B cell (primary cell): Measurements from ENCODE around the gene WNT1. TPM values are rescaled to one million over a fixed set of nuclear protein-coding genes. Genes with fewer than 3 reads are reported as not detected.
A peak's percentile ranks its signal among the peaks of the same experiment; 100 is the strongest.

Source experiments
- ATAC-seq: fragments of 200-7000 bp; cut with Tn5 transposase; one replicate; pipeline ENCODE4 v1.10.0; 2021; ENCODE audit warnings: low read depth, mild to moderate bottlenecking, moderate number of reproducible peaks, moderate library complexity
- CTCF ChIA-PET: fragments of 350-600 bp; sonication (Branson Sonifier 250); formaldehyde crosslinking; loops from one replicate; lab custom pipeline; 2021; ENCODE audit warnings: antibody characterized with exemption, inconsistent platforms; lab: Charles Lee
- POLR2A ChIA-PET: fragments of 350-600 bp; sonication (Branson Sonifier 250); formaldehyde crosslinking; loops from one replicate; lab custom pipeline; 2021; ENCODE audit warnings: antibody characterized with exemption; lab: Charles Lee
- DNase-seq: peaks from one replicate; pipeline ENCODE4 v3.0.0; 2013
- H2AFZ ChIP-seq: 2 replicates; pipeline ENCODE4 v1.6.1; 2012; ENCODE audit warnings: mild to moderate bottlenecking, low read depth, low read length; ENCODE audit not compliant: insufficient read depth, poor library complexity, severe bottlenecking
- H3K27ac ChIP-seq, 2 donors: 1 replicate in 1 of 2; 2 replicates in 1 of 2; pipeline ENCODE4 v1.5.1; 2012 to 2013; ENCODE audit warnings: low read length in 2 of 2, mild to moderate bottlenecking in 2 of 2, moderate library complexity in 1 of 2
- H3K27me3 ChIP-seq, 4 experiments: fragments of 200-600 bp in 1 of 4; sonication (generic) in 1 of 4; replicated peaks in 1 of 4; 1 replicate in 2 of 4; 2 replicates in 2 of 4; pipeline versions ENCODE4 v1.6.1 to v1.7.0; 2013 to 2016; ENCODE audit warnings: low read length in 3 of 4, mild to moderate bottlenecking in 2 of 4, mixed read lengths in 1 of 4, moderate library complexity in 1 of 4; ENCODE audit not compliant: insufficient read depth in 4 of 4, control insufficient read depth in 3 of 4; ENCODE audit errors: control extremely low read depth in 1 of 4
- H3K36me3 ChIP-seq, 2 experiments: replicated peaks in 1 of 2; 1 replicate in 1 of 2; 2 replicates in 1 of 2; pipeline versions ENCODE4 v1.6.1 to v1.7.1; 2013; ENCODE audit warnings: low read length in 1 of 2; ENCODE audit not compliant: insufficient read depth in 2 of 2, control insufficient read depth in 1 of 2; ENCODE audit errors: control extremely low read depth in 1 of 2, extremely low read depth in 1 of 2
- H3K4me1 ChIP-seq, 2 donors: fragments of 200-600 bp in 1 of 2; sonication (generic) in 1 of 2; 1 replicate in 1 of 2; 2 replicates in 1 of 2; pipeline versions ENCODE4 v1.5.1 to v1.6.1; 2013 to 2017; ENCODE audit warnings: low read length in 2 of 2; ENCODE audit not compliant: control insufficient read depth in 2 of 2, insufficient read depth in 2 of 2
- H3K4me2 ChIP-seq: replicated peaks from 2 replicates; pipeline ENCODE3; 2012; ENCODE audit warnings: mild to moderate bottlenecking, low read depth, low read length; ENCODE audit not compliant: poor library complexity, severe bottlenecking
- H3K4me3 ChIP-seq, 5 experiments: fragments of 200-600 bp in 1 of 5; sonication (generic) in 1 of 5; 1 replicate in 3 of 5; 2 replicates in 2 of 5; pipeline versions ENCODE4 v1.5.1 to v1.7.0; 2011 to 2016; ENCODE audit warnings: low read length in 4 of 5, mild to moderate bottlenecking in 4 of 5, low read depth in 2 of 5, control low read depth in 1 of 5, moderate library complexity in 1 of 5; ENCODE audit not compliant: insufficient read depth in 1 of 5; ENCODE audit errors: control extremely low read depth in 1 of 5, extremely low read depth in 1 of 5
- H3K79me2 ChIP-seq: fragments of 200-600 bp; sonication (generic); one replicate; pipeline ENCODE4 v1.6.0; 2016; ENCODE audit warnings: low read length; ENCODE audit not compliant: control insufficient read depth, insufficient read depth
- H3K9ac ChIP-seq: fragments of 200-600 bp; sonication (generic); 2 replicates; pipeline ENCODE4 v1.6.1; 2017; ENCODE audit warnings: mild to moderate bottlenecking, low read length, moderate library complexity
- H3K9me3 ChIP-seq, 3 donors: one replicate each; pipeline versions ENCODE4 v1.6.1 to v1.7.1; 2013; ENCODE audit warnings: low read length in 2 of 3; ENCODE audit not compliant: control insufficient read depth in 2 of 3, insufficient read depth in 1 of 3; ENCODE audit errors: control extremely low read depth in 1 of 3
- H4K20me1 ChIP-seq: 2 replicates; pipeline ENCODE4 v1.6.0; 2012; ENCODE audit warnings: mild to moderate bottlenecking, low read length; ENCODE audit not compliant: insufficient read depth, control insufficient read depth, poor library complexity, severe bottlenecking
- H3K27ac Mint-ChIP-seq: one replicate; pipeline ENCODE4 v1.8.0; 2021; ENCODE audit warnings: mixed read lengths
- H3K27me3 Mint-ChIP-seq: one replicate; pipeline ENCODE4 v1.8.0; 2021; ENCODE audit warnings: mixed read lengths
- H3K4me1 Mint-ChIP-seq: one replicate; pipeline ENCODE4 v1.8.0; 2021; ENCODE audit warnings: mixed read lengths
- H3K4me3 Mint-ChIP-seq: one replicate; pipeline ENCODE4 v1.8.0; 2021; ENCODE audit warnings: mixed read lengths
- H3K9me3 Mint-ChIP-seq: one replicate; pipeline ENCODE4 v1.8.0; 2022; ENCODE audit warnings: mixed read lengths; ENCODE audit not compliant: insufficient read depth
- EZH2 ChIP-seq: IDR thresholded peaks from 2 replicates; pipeline ENCODE4 v1.6.1; 2012; ENCODE audit warnings: borderline replicate concordance, low read depth, mild to moderate bottlenecking, moderate library complexity, low read length; ENCODE audit not compliant: insufficient read depth, poor library complexity, severe bottlenecking
- WGBS: methylation state at CpG from one replicate; pipeline ENCODE4 v1.1.5; 2013; ENCODE audit warnings: missing lambda C conversion rate; ENCODE audit not compliant: insufficient coverage; 5-methylcytosine and 5-hydroxymethylcytosine counted together
- intact Hi-C: fragments of 100-400 bp; cut with micrococcal nuclease; formaldehyde crosslinking; loops from one replicate; pipeline ENCODE4 v1.10.0; 2022
- polyA plus RNA-seq: library from polyadenylated mRNA; depleted of rRNA; stranded (reverse); fragments of >200 nt; gene quantifications from 2 replicates; pipeline ENCODE4 v1.2.3, GENCODE V29; 2012
- total RNA-seq, 2 donors: library from RNA; stranded (reverse); fragments of 120-200 nt in 1 of 2; gene quantifications; 1 replicate in 1 of 2; 2 replicates in 1 of 2; pipeline versions ENCODE4 v1.2.3 to v1.2.4, GENCODE V29; 2013 to 2022
- TF ChIP-seq, protein P1 (sequence below): fragments of 200-600 bp; IDR thresholded peaks from one replicate; pipeline ENCODE4 v1.8.0; 2022; ENCODE audit warnings: antibody characterized with exemption, mild to moderate bottlenecking

WNT1 gene
- total and polyA plus RNA-seq, 2 donors (not counting 1 experiment from before 2014, with no cell fraction given): 0.55 TPM; not detected in 1

DNA sequence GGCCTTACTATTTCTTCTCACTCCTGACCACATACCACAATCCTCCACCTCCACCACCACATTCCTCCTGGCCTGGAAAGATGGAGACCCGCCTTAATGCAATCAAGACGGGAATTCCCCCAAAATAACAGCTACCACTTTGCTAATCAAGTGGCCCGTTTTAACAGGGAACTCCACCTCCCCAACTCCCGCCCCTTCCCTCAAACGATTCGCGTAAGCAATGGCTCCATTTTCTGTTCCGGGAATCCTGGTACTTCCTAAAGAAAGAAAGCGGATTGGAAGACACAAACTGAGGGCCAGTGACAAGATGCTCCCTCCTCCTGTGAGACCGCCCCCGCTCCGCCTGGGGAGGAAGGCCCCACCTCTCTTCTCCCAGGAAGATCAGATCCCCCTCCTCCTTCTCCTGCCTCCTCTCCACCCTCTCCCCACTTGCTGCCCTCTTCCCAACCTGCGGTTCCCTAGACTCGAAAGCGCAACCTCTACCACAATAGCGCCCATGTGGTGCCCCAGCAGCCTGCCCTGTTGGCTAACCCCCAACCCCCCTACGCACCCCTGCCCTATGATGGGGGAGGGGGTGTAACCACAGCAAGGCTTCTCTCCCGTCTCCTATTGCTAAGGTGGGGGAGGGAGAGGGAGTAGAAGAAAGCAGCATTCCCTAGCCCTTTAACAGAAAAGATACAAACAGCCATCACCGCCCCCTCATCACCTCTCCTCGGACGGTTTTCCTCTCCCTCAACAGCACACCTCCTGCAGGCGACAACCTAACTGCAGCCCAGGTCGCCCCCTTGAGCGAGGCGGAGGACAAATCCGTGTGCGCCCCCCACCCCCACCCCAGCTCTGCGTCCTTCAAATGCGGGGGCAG is 21.6 kb upstream of the WNT1 start:
- Mint-ChIP-seq H3K4me1 (peaks cover 43% of the 10 kb centered on the region), H3K9me3 (no peaks in the 10 kb centered on the region), H3K27ac (peak overlapping the region; percentile 92), H3K4me3 (peak overlapping the region; percentile 95), H3K27me3 (no peaks in the 10 kb centered on the region)
- TF ChIP-seq, protein P1, sequence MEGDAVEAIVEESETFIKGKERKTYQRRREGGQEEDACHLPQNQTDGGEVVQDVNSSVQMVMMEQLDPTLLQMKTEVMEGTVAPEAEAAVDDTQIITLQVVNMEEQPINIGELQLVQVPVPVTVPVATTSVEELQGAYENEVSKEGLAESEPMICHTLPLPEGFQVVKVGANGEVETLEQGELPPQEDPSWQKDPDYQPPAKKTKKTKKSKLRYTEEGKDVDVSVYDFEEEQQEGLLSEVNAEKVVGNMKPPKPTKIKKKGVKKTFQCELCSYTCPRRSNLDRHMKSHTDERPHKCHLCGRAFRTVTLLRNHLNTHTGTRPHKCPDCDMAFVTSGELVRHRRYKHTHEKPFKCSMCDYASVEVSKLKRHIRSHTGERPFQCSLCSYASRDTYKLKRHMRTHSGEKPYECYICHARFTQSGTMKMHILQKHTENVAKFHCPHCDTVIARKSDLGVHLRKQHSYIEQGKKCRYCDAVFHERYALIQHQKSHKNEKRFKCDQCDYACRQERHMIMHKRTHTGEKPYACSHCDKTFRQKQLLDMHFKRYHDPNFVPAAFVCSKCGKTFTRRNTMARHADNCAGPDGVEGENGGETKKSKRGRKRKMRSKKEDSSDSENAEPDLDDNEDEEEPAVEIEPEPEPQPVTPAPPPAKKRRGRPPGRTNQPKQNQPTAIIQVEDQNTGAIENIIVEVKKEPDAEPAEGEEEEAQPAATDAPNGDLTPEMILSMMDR: no peak
- no peak for TF ChIP-seq EZH2
- Histone ChIP-seq H3K4me2 (peak overlapping the region; percentile 98), H3K4me3 (peak overlapping the region; percentile 54 to 96 (median 91)), H3K36me3 (peaks cover 6 to 10% of the 10 kb centered on the region in 2 experiments), H3K27ac (peak overlapping the region; percentile 44 to 81), H3K9me3 (no peaks in the 10 kb centered on the region), H3K9ac (peak overlapping the region; percentile 96), H3K4me1 (peaks cover 34 to 36% of the 10 kb centered on the region in 2 donors), H3K27me3 (peaks cover 0 to 3% (median 0%) of the 10 kb centered on the region in 4 experiments), H2AFZ (peak overlapping the region; percentile 98), H4K20me1 (peaks cover 39% of the 10 kb centered on the region), H3K79me2 (peaks cover 58% of the 10 kb centered on the region)
- ATAC-seq (no peak), DNase-seq (peak; percentile 51)
- POLR2A ChIA-PET: interaction anchor here (0.6 to 1.4 kb wide), 7 partner anchors 13 to 706 kb away, joined by 3 to 6 read pairs (median 5); partner anchors contain the start of gene TUBA1B
- WGBS: 4% methylated on average over 23 of the region's 29 CpGs
- CTCF ChIA-PET: interaction anchor here (0.9 to 4.5 kb wide), 16 partner anchors 11 to 391 kb away, joined by 3 to 26 read pairs (median 4); partner anchors contain the start of genes DDX23, FKBP11 and WNT1
- intact Hi-C loops: loop anchor here (1.0 to 2.0 kb wide), 5 partner anchors 20 to 104 kb away; partner anchors contain the start of genes DDX23 and PRKAG1
